Measurements from ENCODE around the gene TTLL1. TPM values are rescaled to one million over a fixed set of nuclear protein-coding genes. Genes with fewer than 3 reads are reported as not detected.
A peak's percentile ranks its signal among the peaks of the same experiment; 100 is the strongest.

TTLL1 gene
- total and polyA plus RNA-seq, 7 donors = 1.2 to 4.9 (median 2.2) TPM

DNA sequence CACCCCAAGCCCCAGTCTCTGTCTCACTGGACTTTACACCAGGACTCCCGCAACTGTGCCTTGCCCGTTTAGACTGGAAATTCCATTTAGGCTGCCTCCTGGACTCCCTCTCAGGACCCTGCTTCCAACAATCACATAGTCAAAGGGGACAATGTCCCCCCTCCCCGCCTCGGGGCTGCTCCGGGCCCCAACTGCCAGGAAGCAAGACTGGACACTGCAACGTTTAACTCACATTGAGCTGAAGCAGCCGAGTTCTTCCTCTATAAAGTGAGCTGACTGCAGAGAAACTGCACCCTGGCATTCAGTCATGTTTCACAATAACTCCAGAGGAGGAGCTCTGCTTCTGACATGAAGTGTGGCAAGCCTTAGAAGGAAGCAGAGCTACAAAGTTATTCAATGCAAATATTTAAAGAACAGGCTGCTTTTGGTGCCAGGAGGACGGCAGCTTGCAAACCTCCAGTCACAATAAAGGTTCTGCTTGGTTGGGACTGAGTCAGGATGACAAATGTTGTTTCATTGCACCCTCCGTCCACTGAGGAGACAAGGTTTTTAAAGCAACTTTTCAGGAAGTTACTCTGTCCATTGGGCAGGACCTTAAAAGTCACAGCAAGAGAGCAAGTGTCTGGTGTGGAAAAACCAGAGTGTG, 94.2 kb downstream of the TTLL1 start:
- intact Hi-C loops (cut with DNase I) = no loop called here
- H3K27me3 ChIP-seq (ENCODE audit: insufficient read depth in 3 of 3, low read length in 2 of 3) = no peaks in the 10 kb centered on the region
- H3K4me3 ChIP-seq = peak overlapping the region; percentile 29
- ATAC-seq (peak; percentile 60 to 85 (median 74)), DNase-seq (peak in 1 of 2 donors; percentile 56)
- no peaks in the 10 kb centered on the region for H3K9me3 ChIP-seq
- TF ChIP-seq, protein P1, sequence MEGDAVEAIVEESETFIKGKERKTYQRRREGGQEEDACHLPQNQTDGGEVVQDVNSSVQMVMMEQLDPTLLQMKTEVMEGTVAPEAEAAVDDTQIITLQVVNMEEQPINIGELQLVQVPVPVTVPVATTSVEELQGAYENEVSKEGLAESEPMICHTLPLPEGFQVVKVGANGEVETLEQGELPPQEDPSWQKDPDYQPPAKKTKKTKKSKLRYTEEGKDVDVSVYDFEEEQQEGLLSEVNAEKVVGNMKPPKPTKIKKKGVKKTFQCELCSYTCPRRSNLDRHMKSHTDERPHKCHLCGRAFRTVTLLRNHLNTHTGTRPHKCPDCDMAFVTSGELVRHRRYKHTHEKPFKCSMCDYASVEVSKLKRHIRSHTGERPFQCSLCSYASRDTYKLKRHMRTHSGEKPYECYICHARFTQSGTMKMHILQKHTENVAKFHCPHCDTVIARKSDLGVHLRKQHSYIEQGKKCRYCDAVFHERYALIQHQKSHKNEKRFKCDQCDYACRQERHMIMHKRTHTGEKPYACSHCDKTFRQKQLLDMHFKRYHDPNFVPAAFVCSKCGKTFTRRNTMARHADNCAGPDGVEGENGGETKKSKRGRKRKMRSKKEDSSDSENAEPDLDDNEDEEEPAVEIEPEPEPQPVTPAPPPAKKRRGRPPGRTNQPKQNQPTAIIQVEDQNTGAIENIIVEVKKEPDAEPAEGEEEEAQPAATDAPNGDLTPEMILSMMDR (IDR thresholded peaks at IDR 0.05) = no peak
- H3K36me3 ChIP-seq (ENCODE audit: insufficient read depth in 1 of 2, low read depth in 1 of 2) = no peaks in the 10 kb centered on the region
- H3K4me1 ChIP-seq = peaks cover 60% of the 10 kb centered on the region
- H3K27ac ChIP-seq = peak overlapping the region; percentile 58
- 28 to 42% (median 31%) methylated on average over 9 of the region's 9 CpGs for WGBS, 3 donors

DNA sequence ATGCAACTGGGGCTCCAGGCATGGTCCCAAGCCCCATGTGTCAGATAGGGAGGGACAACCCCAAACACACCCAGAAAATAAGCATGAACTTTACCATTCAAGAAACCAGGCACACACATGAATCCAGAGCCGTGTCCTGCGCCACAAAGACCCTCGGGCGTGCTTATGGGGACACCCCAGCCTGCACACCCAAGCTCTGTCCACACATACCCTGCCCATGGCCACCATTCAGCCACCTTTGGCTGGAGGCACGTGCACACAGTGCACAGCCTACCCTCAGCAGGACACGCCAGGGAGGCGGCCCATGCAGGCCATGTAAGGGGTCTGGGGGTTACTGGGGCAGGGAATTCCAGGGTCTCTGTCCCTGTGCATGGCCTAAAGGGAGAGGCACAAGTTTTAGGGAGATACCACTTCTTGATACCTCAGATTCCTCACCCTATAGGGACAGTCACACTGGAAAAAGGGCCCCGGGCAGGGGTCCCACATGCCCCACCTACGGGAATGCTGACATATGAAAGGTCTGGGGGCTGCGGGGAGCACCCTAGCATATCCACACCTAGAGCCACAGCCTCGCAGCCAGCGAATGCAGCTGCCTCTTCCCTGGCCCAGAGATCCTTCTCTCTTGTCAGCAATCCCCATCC, 94.8 kb downstream of the TTLL1 start:
- ATAC-seq = peak in 3 of 4 donors; percentile 1 to 22 (median 7)
- DNase-seq = no peak
- no peaks in the 10 kb centered on the region for H3K27me3 ChIP-seq (ENCODE audit: insufficient read depth in 3 of 3, low read length in 2 of 3)
- no peaks in the 10 kb centered on the region for H3K36me3 ChIP-seq (ENCODE audit: insufficient read depth in 1 of 2, low read depth in 1 of 2)
- 90 to 91% (median 91%) methylated on average over 11 to 12 of the region's 12 CpGs for WGBS, 3 donors
- H3K4me1 ChIP-seq = peaks cover 55% of the 10 kb centered on the region
- peak overlapping the region; percentile 58 for H3K27ac ChIP-seq
- TF ChIP-seq, protein P1 (IDR thresholded peaks at IDR 0.05) = no peak
- H3K4me3 ChIP-seq = peak overlapping the region; percentile 29
- no peaks in the 10 kb centered on the region for H3K9me3 ChIP-seq
- intact Hi-C loops (cut with DNase I) = no loop called here

DNA sequence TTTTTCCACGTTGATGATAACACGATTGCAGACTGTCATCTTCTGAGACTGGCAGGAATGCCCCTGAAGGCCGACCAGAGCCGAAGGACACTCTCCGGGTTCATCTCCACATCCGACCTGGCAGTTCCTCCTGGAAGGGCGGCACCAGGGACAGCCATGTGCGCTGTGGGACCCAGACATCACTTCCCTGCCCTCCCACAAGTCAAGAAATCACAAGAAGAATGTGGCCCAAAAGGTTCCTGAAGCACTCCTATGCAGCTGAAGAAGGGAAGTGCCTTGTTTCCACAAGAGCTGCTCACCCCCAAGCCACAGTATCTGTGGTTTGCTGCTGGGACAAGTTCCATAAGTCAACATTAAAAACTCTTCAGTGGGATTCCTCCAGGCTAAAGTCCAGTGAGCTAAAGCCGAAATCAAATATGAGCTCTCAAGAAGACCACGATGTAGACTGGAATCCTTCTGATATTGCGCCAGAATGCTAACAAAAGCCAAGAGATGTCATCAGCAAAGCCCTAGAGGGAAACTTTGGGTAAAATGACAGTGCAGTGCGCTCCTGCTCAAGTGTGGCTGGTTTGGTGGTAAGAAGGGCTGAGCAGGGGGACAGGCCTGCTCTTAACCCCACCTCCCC, 95.4 kb downstream of the TTLL1 start:
- intact Hi-C loops (cut with DNase I) = no loop called here
- 71 to 82% (median 73%) methylated on average over 12 of the region's 12 CpGs for whole genome bisulfite sequencing, 3 donors
- no peak overlapping the region for H3K27ac ChIP-seq

DNA sequence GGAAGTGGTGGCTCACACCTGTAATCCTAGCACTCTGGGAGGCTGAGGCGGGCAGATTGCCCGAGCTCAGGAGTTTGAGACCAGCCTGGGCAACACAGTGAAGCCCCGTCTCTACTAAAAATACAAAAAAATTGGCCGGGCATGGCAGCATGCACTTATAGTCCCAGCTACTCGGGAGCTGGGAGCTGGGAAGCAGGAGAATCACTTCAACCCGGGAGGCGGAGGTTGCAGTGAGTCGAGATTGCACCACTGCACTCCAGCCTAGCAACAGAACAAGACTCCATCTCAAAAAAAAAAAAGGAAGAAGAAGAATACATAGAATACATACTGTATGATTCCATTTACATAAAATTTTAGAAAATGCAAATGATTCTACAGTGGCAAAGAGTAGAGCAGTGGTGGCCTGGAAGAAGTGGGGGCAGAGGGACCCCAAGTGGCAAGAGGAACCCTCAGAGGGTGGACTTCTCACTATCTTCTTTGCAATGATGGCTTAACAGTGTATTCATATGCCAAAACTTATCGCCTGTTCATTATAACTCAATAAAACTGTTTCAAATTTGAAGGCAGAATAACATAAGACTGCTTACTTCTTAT, 96.2 kb downstream of the TTLL1 start:
- intact Hi-C loops (cut with DNase I) = no loop called here
- Histone ChIP-seq H3K36me3 (ENCODE audit: insufficient read depth in 1 of 2, low read depth in 1 of 2) (no peaks in the 10 kb centered on the region), H3K27me3 (ENCODE audit: insufficient read depth in 3 of 3, low read length in 2 of 3) (no peaks in the 10 kb centered on the region), H3K4me3 (no peak overlapping the region), H3K27ac (no peak overlapping the region), H3K9me3 (no peaks in the 10 kb centered on the region), H3K4me1 (peaks cover 53% of the 10 kb centered on the region)
- WGBS, 3 donors = 82 to 96% (median 87%) methylated on average over 9 of the region's 9 CpGs
- no peak for ATAC-seq
- TF ChIP-seq, protein P1 (IDR thresholded peaks at IDR 0.05) = no peak
- no peak for DNase-seq

More for the DNA sequence above, 95.4 kb downstream of the TTLL1 start:
- ATAC-seq = no peak
- no peaks in the 10 kb centered on the region for H3K9me3 ChIP-seq
- peaks cover 54% of the 10 kb centered on the region for H3K4me1 ChIP-seq
- no peak overlapping the region for H3K4me3 ChIP-seq
- TF ChIP-seq, protein P1 (IDR thresholded peaks at IDR 0.05) = no peak
- no peak for DNase-seq
- no peaks in the 10 kb centered on the region for H3K27me3 ChIP-seq (ENCODE audit: insufficient read depth in 3 of 3, low read length in 2 of 3)
- H3K36me3 ChIP-seq (ENCODE audit: insufficient read depth in 1 of 2, low read depth in 1 of 2) = no peaks in the 10 kb centered on the region

All from psoas muscle (tissue), 8 donors.